ENCODE data around the gene LBR. TPM values are rescaled to one million over a fixed set of nuclear protein-coding genes. Genes with fewer than 3 reads are reported as not detected.

LBR gene
- total RNA-seq, 3 donors from 2014 or later (not counting 1 experiment from before 2014, with no cell fraction given), result 161 to 179 (median 178) TPM

DNA sequence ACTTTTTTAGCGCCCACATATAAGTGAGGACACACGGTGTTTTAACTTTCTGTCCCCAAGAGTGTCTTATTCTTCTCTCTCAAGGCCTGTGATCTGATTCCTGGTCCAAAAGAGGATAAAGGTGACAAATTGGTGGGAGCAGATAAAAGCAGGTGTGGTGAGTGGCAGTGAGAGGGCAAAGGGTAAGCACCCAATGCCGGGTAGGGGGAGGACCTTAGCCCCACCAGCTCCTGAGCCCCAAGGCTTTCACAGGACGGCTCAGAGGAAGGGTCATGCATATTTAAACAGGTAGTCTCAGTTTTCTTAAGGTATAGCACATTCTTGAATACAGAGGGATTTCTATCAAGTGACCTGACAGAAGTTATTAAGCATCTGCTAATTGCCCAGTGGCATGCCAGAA, 19.6 kb downstream of the LBR start:
- Mint-ChIP-seq H3K27ac (peak overlapping the region; percentile 21 to 53), H3K27me3 (ENCODE audit: low read depth in 2 of 2) (no peaks in the 10 kb centered on the region), H3K9me3 (no peaks in the 10 kb centered on the region), H3K4me1 (peaks cover 20 to 43% of the 10 kb centered on the region in 2 donors), H3K36me3 (peaks cover 30% of the 10 kb centered on the region), H3K4me3 (no peak overlapping the region)
- TF ChIP-seq, protein P1, sequence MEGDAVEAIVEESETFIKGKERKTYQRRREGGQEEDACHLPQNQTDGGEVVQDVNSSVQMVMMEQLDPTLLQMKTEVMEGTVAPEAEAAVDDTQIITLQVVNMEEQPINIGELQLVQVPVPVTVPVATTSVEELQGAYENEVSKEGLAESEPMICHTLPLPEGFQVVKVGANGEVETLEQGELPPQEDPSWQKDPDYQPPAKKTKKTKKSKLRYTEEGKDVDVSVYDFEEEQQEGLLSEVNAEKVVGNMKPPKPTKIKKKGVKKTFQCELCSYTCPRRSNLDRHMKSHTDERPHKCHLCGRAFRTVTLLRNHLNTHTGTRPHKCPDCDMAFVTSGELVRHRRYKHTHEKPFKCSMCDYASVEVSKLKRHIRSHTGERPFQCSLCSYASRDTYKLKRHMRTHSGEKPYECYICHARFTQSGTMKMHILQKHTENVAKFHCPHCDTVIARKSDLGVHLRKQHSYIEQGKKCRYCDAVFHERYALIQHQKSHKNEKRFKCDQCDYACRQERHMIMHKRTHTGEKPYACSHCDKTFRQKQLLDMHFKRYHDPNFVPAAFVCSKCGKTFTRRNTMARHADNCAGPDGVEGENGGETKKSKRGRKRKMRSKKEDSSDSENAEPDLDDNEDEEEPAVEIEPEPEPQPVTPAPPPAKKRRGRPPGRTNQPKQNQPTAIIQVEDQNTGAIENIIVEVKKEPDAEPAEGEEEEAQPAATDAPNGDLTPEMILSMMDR (IDR thresholded peaks at IDR 0.05), result no peak
- no peak overlapping the region for H3K4me3 ChIP-seq (ENCODE audit: low read length)
- intact Hi-C loops (cut with micrococcal nuclease), result no loop called here
- no peak overlapping the region for H3K27ac ChIP-seq (ENCODE audit: low read length)
- H3K27me3 ChIP-seq (ENCODE audit: control insufficient read depth, insufficient read depth, low read length), result no peaks in the 10 kb centered on the region
- no peaks in the 10 kb centered on the region for H3K9me3 ChIP-seq (ENCODE audit: control insufficient read depth, insufficient read depth, low read length)
- H3K36me3 ChIP-seq (ENCODE audit: control insufficient read depth, insufficient read depth, low read length), result peaks cover 81% of the 10 kb centered on the region
- WGBS (ENCODE audit: insufficient coverage), result 98% methylated on average over 4 of the region's 4 CpGs
- no peak for DNase-seq
- no peak for ATAC-seq
- no peaks in the 10 kb centered on the region for H3K4me1 ChIP-seq (ENCODE audit: control insufficient read depth, insufficient read depth, low read length)

DNA sequence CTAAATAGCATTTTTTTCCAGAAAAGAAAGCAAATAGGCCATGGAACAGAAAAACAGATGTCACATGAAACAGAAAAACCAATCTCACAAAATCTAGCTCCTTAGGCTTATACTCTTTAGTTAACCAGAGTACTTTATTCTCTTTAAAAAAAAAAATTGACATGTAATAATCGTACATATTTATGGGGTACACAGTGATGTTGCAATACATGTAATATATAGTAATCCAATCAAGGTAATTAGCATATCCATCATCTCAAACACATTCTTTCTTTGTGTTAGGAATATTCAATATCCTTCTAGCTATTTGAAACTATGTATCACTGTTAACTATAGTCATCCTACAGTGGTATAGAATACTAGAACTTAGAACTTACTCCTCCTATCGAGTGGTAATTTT, 20.1 kb downstream of the LBR start:
- no peak for DNase-seq
- Mint-ChIP-seq H3K27me3 (ENCODE audit: low read depth in 2 of 2) (no peaks in the 10 kb centered on the region), H3K4me3 (no peak overlapping the region), H3K36me3 (peaks cover 34% of the 10 kb centered on the region), H3K9me3 (no peaks in the 10 kb centered on the region), H3K27ac (peak overlapping the region; percentile 21 to 53), H3K4me1 (peaks cover 20 to 43% of the 10 kb centered on the region in 2 donors)
- Histone ChIP-seq H3K4me3 (ENCODE audit: low read length) (no peak overlapping the region), H3K36me3 (ENCODE audit: control insufficient read depth, insufficient read depth, low read length) (peaks cover 81% of the 10 kb centered on the region), H3K9me3 (ENCODE audit: control insufficient read depth, insufficient read depth, low read length) (no peaks in the 10 kb centered on the region), H3K27me3 (ENCODE audit: control insufficient read depth, insufficient read depth, low read length) (no peaks in the 10 kb centered on the region), H3K27ac (ENCODE audit: low read length) (no peak overlapping the region), H3K4me1 (ENCODE audit: control insufficient read depth, insufficient read depth, low read length) (no peaks in the 10 kb centered on the region)
- intact Hi-C loops (cut with micrococcal nuclease), result no loop called here
- TF ChIP-seq, protein P1 (IDR thresholded peaks at IDR 0.05), result no peak
- 92% methylated on average over 1 of the region's 2 CpGs for WGBS (ENCODE audit: insufficient coverage)
- no peak for ATAC-seq

DNA sequence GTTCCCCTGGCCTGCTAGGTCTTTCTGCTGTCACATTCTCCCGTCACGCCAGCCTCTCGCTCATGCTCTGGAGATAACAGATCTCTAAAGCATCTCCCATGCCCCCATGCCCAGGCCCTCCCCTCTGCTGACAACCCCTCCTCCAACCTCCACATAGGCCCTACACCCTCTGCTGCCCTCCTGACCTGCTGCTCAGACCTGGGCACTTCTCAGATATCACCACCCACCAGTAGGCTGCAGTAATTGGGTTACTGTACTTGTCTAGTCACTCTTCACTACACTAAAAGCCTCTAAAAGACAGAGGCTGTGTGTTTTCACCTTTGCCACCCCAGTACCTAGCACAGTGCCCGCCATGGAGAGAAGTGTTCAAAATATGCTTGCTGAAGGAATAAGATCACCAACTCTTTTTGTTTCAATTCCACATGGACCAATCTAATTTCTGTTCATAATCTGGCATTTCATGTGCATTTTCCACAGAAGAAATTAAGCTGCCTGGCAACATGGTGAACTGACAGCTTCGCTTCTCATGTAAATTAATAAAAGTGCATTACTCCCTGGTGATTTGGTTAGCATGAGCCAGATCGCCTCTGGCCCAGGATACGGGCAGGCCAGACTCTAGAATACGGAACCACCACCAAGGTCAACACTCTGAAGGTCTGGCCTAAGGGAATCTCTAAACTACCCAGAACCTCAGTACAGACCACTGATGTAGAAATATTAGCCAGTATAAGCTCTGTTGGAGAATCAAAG, 20.7 kb downstream of the LBR start:
- peak overlapping the region in 1 of 2 donors; percentile 74 for H3K27ac Mint-ChIP-seq
- H3K9me3 Mint-ChIP-seq, result no peaks in the 10 kb centered on the region
- TF ChIP-seq, protein P1 (IDR thresholded peaks at IDR 0.05), result no peak
- intact Hi-C loops (cut with micrococcal nuclease), result no loop called here
- Histone ChIP-seq H3K27me3 (ENCODE audit: control insufficient read depth, insufficient read depth, low read length) (no peaks in the 10 kb centered on the region), H3K27ac (ENCODE audit: low read length) (no peak overlapping the region), H3K36me3 (ENCODE audit: control insufficient read depth, insufficient read depth, low read length) (peaks cover 82% of the 10 kb centered on the region), H3K4me1 (ENCODE audit: control insufficient read depth, insufficient read depth, low read length) (no peaks in the 10 kb centered on the region), H3K4me3 (ENCODE audit: low read length) (no peak overlapping the region), H3K9me3 (ENCODE audit: control insufficient read depth, insufficient read depth, low read length) (no peaks in the 10 kb centered on the region)
- H3K36me3 Mint-ChIP-seq, result peaks cover 29% of the 10 kb centered on the region
- DNase-seq, result no peak
- no peaks in the 10 kb centered on the region for H3K27me3 Mint-ChIP-seq (ENCODE audit: low read depth in 2 of 2)
- H3K4me3 Mint-ChIP-seq, result no peak overlapping the region
- WGBS (ENCODE audit: insufficient coverage), result 98% methylated on average over 8 of the region's 8 CpGs
- peaks cover 20 to 43% of the 10 kb centered on the region in 2 donors for H3K4me1 Mint-ChIP-seq
- ATAC-seq, result peak in 1 of 3 donors; percentile 25

All from natural killer cell (primary cell).